HCT116 (cell line): ENCODE results near the gene MGAM2. TPM values are rescaled to one million over a fixed set of nuclear protein-coding genes. Genes with fewer than 3 reads are reported as not detected.

Source experiments
- ATAC-seq: fragments of 200-7000 bp; cut with Tn5 transposase; 2 replicates; pipeline ENCODE4 v1.9.1; 2020; ENCODE audit warnings: mild to moderate bottlenecking, moderate library complexity
- BruUV-seq: library from RNA; stranded (reverse); fragments of 400-500 nt; replicated peaks from 2 replicates; lab custom pipeline; 2021; lab: Mats Ljungman, UMichigan
- CTCF ChIA-PET: fragments of 300-600 bp; sonication (Branson Sonifier 250); formaldehyde crosslinking; loops from one replicate; lab custom pipeline; 2021; ENCODE audit warnings: antibody characterized with exemption; lab: Charles Lee
- POLR2A ChIA-PET: fragments of 300-600, 350-600 bp; sonication (Branson Sonifier 250); formaldehyde crosslinking; loops from one replicate; lab custom pipeline; 2021; ENCODE audit warnings: antibody characterized with exemption; lab: Charles Lee
- RAD21 ChIA-PET, 2 experiments: fragments of 300-600 bp; sonication (Branson Sonifier 250); formaldehyde crosslinking; loops; one replicate each; lab custom pipeline; 2023; ENCODE audit warnings: low total read pairs in 2 of 2; ENCODE audit not compliant: uncharacterized antibody in 2 of 2, unreplicated experiment in 2 of 2, low non-redundant PET in 1 of 2; lab: Charles Lee
- DNase-seq: peaks from one replicate; pipeline ENCODE4 v3.0.0-alpha.2; 2010; ENCODE audit warnings: low read depth, low spot score
- H2AFZ ChIP-seq: fragments of 200-600 bp; shearing (Covaris generic), sonication (generic); 2 replicates; pipeline ENCODE4 v1.6.1; 2017; ENCODE audit warnings: low read depth, mixed run types, mixed read lengths, antibody characterized with exemption, low read length; ENCODE audit not compliant: poor library complexity, severe bottlenecking
- H3K27ac ChIP-seq: 2 replicates; pipeline ENCODE4 v1.5.1; 2012; ENCODE audit warnings: low read depth, low read length
- H3K27me3 ChIP-seq: fragments of 200-600 bp; sonication (generic); 2 replicates; pipeline ENCODE4 v1.6.1; 2016; ENCODE audit warnings: mixed run types, low read length, mixed read lengths; ENCODE audit not compliant: insufficient read depth
- H3K36me3 ChIP-seq, 2 experiments: fragments of 200-500 bp in 1 of 2; fragments of 200-600 bp in 1 of 2; sonication (Bioruptor generic) in 1 of 2; sonication (generic) in 1 of 2; 2 replicates each; pipeline versions ENCODE4 v1.5.1 to v1.6.1; 2014 to 2016; ENCODE audit warnings: low read length in 2 of 2, inconsistent platforms in 1 of 2, mixed read lengths in 1 of 2, mixed run types in 1 of 2; ENCODE audit not compliant: insufficient read depth in 2 of 2, control insufficient read depth in 1 of 2
- H3K4me1 ChIP-seq, 2 experiments: fragments of 200-600 bp in 1 of 2; sonication (generic) in 1 of 2; 2 replicates each; pipeline versions ENCODE4 v1.5.1 to v1.6.1; 2012 to 2017; ENCODE audit warnings: low read length in 2 of 2, inconsistent platforms in 1 of 2, mild to moderate bottlenecking in 1 of 2, mixed read lengths in 1 of 2, mixed run types in 1 of 2, moderate library complexity in 1 of 2; ENCODE audit not compliant: insufficient read depth in 2 of 2, control insufficient read depth in 1 of 2
- H3K4me2 ChIP-seq: fragments of 200-600 bp; sonication (generic); 2 replicates; pipeline ENCODE4 v1.6.1; 2017; ENCODE audit warnings: mixed run types, low read length, mixed read lengths
- H3K4me3 ChIP-seq, 2 experiments: fragments of 200-600 bp in 1 of 2; sonication (generic) in 1 of 2; replicated peaks in 1 of 2; 2 replicates each; pipeline ENCODE4 v1.5.1; 2011 to 2016; ENCODE audit warnings: low read length in 2 of 2, control low read depth in 1 of 2, low read depth in 1 of 2, mild to moderate bottlenecking in 1 of 2, mixed read lengths in 1 of 2, mixed run types in 1 of 2
- H3K79me2 ChIP-seq: fragments of 200-600 bp; sonication (generic); 2 replicates; pipeline ENCODE4 v1.6.1; 2017; ENCODE audit warnings: mild to moderate bottlenecking, mixed run types, low read length, moderate library complexity, mixed read lengths; ENCODE audit not compliant: insufficient read depth
- H3K9ac ChIP-seq: fragments of 200-600 bp; sonication (generic); 2 replicates; pipeline ENCODE4 v1.6.1; 2016; ENCODE audit warnings: low read length, mixed read lengths
- H3K9me2 ChIP-seq: fragments of 200-600 bp; sonication (generic), shearing (Covaris generic); 2 replicates; pipeline ENCODE4 v1.6.1; 2017; ENCODE audit warnings: mixed run types, mild to moderate bottlenecking, moderate library complexity; ENCODE audit not compliant: insufficient read depth
- H3K9me3 ChIP-seq, 2 experiments: fragments of 200-500 bp in 1 of 2; fragments of 200-600 bp in 1 of 2; sonication (Bioruptor generic) in 1 of 2; sonication (generic) in 1 of 2; 2 replicates each; pipeline ENCODE4 v1.6.1; 2014 to 2017; ENCODE audit warnings: low read length in 2 of 2, mixed read lengths in 2 of 2, inconsistent platforms in 1 of 2, low read depth in 1 of 2, mild to moderate bottlenecking in 1 of 2, mixed run types in 1 of 2, moderate library complexity in 1 of 2; ENCODE audit not compliant: control insufficient read depth in 1 of 2, insufficient read depth in 1 of 2
- H4K20me1 ChIP-seq: fragments of 200-600 bp; sonication (generic), shearing (Covaris generic); 2 replicates; pipeline ENCODE4 v1.6.1; 2017; ENCODE audit warnings: mixed run types, mild to moderate bottlenecking, moderate library complexity; ENCODE audit not compliant: insufficient read depth
- CBX3 ChIP-seq: IDR thresholded peaks from 2 replicates; pipeline ENCODE4 v1.6.1; 2012; ENCODE audit warnings: low read depth
- CEBPB ChIP-seq: IDR thresholded peaks from 2 replicates; pipeline ENCODE4 v1.6.1; 2012; ENCODE audit warnings: low read depth
- CTCF ChIP-seq, 3 experiments: fragments of 200-600 bp in 1 of 3; sonication (generic) in 1 of 3; IDR thresholded peaks in 2 of 3; conservative IDR thresholded peaks in 1 of 3; 2 replicates each; pipeline ENCODE4 v1.5.1; 2012 to 2017; ENCODE audit warnings: low read depth in 2 of 3, low read length in 2 of 3, antibody characterized with exemption in 1 of 3, borderline replicate concordance in 1 of 3, control low read depth in 1 of 3, mild to moderate bottlenecking in 1 of 3, mixed read lengths in 1 of 3, mixed run types in 1 of 3, moderate library complexity in 1 of 3; ENCODE audit not compliant: insufficient read depth in 1 of 3
- EGR1 ChIP-seq: IDR thresholded peaks from 2 replicates; pipeline ENCODE4 v1.6.1; 2012; ENCODE audit warnings: low read depth
- EZH2 ChIP-seq: fragments of 200-600 bp; sonication (generic); IDR thresholded peaks from 2 replicates; pipeline ENCODE4 v1.6.1; 2017; ENCODE audit warnings: antibody characterized with exemption, mixed run types
- EZH2phosphoT487 ChIP-seq: fragments of 200-600 bp; IDR thresholded peaks from 2 replicates; pipeline ENCODE4 v1.6.1; 2018; ENCODE audit warnings: antibody characterized with exemption, borderline replicate concordance
- FOSL1 ChIP-seq: IDR thresholded peaks from 2 replicates; pipeline ENCODE4 v1.6.1; 2012; ENCODE audit warnings: low read depth
- JUND ChIP-seq: IDR thresholded peaks from 2 replicates; pipeline ENCODE4 v1.6.1; 2012
- MAX ChIP-seq: IDR thresholded peaks from 2 replicates; pipeline ENCODE4 v1.6.1; 2012
- POLR2A ChIP-seq: IDR thresholded peaks from 2 replicates; pipeline ENCODE4 v1.7.0; 2011; ENCODE audit warnings: borderline replicate concordance; ENCODE audit not compliant: insufficient read depth, insufficient read length; ENCODE audit errors: extremely low read depth
- POLR2AphosphoS5 ChIP-seq: IDR thresholded peaks from 2 replicates; pipeline ENCODE4 v1.6.1; 2011; ENCODE audit warnings: mild to moderate bottlenecking, low read depth, low read length, moderate library complexity
- RAD21 ChIP-seq: IDR thresholded peaks from 2 replicates; pipeline ENCODE4 v1.6.1; 2012; ENCODE audit warnings: low read depth, mild to moderate bottlenecking
- SIN3A ChIP-seq: IDR thresholded peaks from 2 replicates; pipeline ENCODE4 v1.6.1; 2012; ENCODE audit warnings: low read depth
- SP1 ChIP-seq: IDR thresholded peaks from 2 replicates; pipeline ENCODE4 v1.6.1; 2012; ENCODE audit warnings: low read depth
- SRF ChIP-seq: IDR thresholded peaks from 2 replicates; pipeline ENCODE4 v1.6.1; 2012; ENCODE audit warnings: low read depth
- TCF7L2 ChIP-seq: IDR thresholded peaks from 2 replicates; pipeline ENCODE4 v1.7.0; 2011; ENCODE audit warnings: borderline replicate concordance, inconsistent platforms; ENCODE audit not compliant: insufficient read depth, insufficient read length; ENCODE audit errors: extremely low read depth
- YY1 ChIP-seq: IDR thresholded peaks from 2 replicates; pipeline ENCODE4 v1.6.1; 2011; ENCODE audit warnings: low read length, low read depth, moderate library complexity, mild to moderate bottlenecking; ENCODE audit not compliant: insufficient replicate concordance; ENCODE audit errors: extremely low read depth
- ZBTB33 ChIP-seq: IDR thresholded peaks from 2 replicates; pipeline ENCODE4 v1.6.1; 2011; ENCODE audit warnings: mild to moderate bottlenecking, low read length, moderate library complexity; ENCODE audit not compliant: insufficient replicate concordance; ENCODE audit errors: extremely low read depth
- ZFX ChIP-seq: fragments of 450-650 bp; IDR thresholded peaks from 2 replicates; pipeline ENCODE4 v1.6.1; 2017
- ZNF274 ChIP-seq: fragments of 200-500 bp; sonication (Bioruptor generic); IDR thresholded peaks from 2 replicates; pipeline ENCODE4 v1.6.1; 2014; ENCODE audit warnings: mild to moderate bottlenecking, low read depth, low read length, inconsistent platforms
- intact Hi-C: fragments of 100-400 bp; cut with micrococcal nuclease; formaldehyde crosslinking; loops from 2 replicates; pipeline ENCODE4 v1.10.0; 2022
- total RNA-seq: library from RNA; stranded (reverse); gene quantifications from one replicate; pipeline ENCODE4 v1.2.1, GENCODE V29; 2021; ENCODE audit not compliant: unreplicated experiment

MGAM2 gene
- total RNA-seq, 1 experiment from 2014 or later, result 0.05 TPM

- H3K9ac ChIP-seq, result no peak overlapping the region
- H3K27ac ChIP-seq, result no peak overlapping the region
- TF ChIP-seq YY1 (no peak), ZBTB33 (no peak), MAX (no peak), CEBPB (no peak), SP1 (no peak), EZH2phosphoT487 (no peak), SIN3A (no peak), JUND (no peak), FOSL1 (no peak), TCF7L2 (no peak), POLR2A (no peak), ZFX (no peak), EGR1 (no peak), CBX3 (no peak), RAD21 (no peak), EZH2 (no peak), POLR2AphosphoS5 (no peak), SRF (no peak), CTCF (IDR thresholded peaks at IDR 0.05 in 2 of 3, conservative IDR thresholded peaks at IDR 0.05 in 1 of 3; ENCODE audit: borderline replicate concordance in 1 of 3, insufficient read depth in 1 of 3, low read depth in 2 of 3, low read length in 2 of 3) (no peak), ZNF274 (no peak)
- TF ChIP-seq, all 23 proteins: peak for 0
- ATAC-seq, result no peak
- no peak overlapping the region for H3K4me3 ChIP-seq
- ChIA-PET POLR2A (no interaction called here), RAD21 (no interaction called here), CTCF (no interaction called here)
- BruUV-seq, result no TSS peak
- H3K9me2 ChIP-seq, result no peaks in the 10 kb centered on the region
- intact Hi-C loops, result no loop called here
- H3K4me1 ChIP-seq, result no peaks in the 10 kb centered on the region
- peaks cover 9% of the 10 kb centered on the region; the same call in 1 of the 2 replicates for H3K27me3 ChIP-seq
- H3K36me3 ChIP-seq, result no peaks in the 10 kb centered on the region
- H3K9me3 ChIP-seq, result no peaks in the 10 kb centered on the region
- H2AFZ ChIP-seq, result no peak overlapping the region
- no peaks in the 10 kb centered on the region for H3K79me2 ChIP-seq
- no peak overlapping the region for H3K4me2 ChIP-seq
- no peak for DNase-seq
- H4K20me1 ChIP-seq, result no peaks in the 10 kb centered on the region
These were observed 47.7 kb upstream of the MGAM2 start for GRCh38 chr7:142063551-142064442.
